ENCODE results near the gene CIROP. TPM values are rescaled to one million over a fixed set of nuclear protein-coding genes. Genes with fewer than 3 reads are reported as not detected.

The CIROP gene
- total RNA-seq, 1 experiment from 2014 or later, result not detected

- DNase-seq (ENCODE audit: low read depth), result no peak
- in situ Hi-C loops (cut with HindIII; ENCODE audit: low pct_unique_long_range_greater_than_20kb, low sequenced_read_pairs), result no loop called here
Measured at GRCh38 chr14:23103581-23103980, 1.2 kb downstream of the CIROP start.

DNA sequence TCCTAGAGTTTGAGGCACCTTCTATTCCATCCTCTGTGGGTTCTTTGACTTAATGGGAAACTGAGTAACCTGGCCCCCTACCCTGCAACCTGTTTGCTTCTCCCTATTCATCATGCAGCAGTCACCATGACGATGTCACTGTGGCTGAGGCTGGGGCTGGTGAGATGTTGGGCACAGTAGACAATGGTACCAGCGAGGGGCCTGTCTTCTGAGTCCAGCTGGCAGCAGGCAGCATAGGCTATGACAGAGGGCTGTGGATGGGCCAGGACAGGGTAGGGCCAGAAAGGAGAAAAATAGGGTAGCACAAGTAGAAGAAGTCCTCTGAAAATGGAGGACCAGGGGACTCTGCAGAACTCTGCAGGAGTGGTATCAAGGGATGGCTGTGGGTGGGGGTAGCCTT lies 2.0 kb downstream of the CIROP start:
- in situ Hi-C loops (cut with HindIII; ENCODE audit: low pct_unique_long_range_greater_than_20kb, low sequenced_read_pairs), result no loop called here
- no peak for DNase-seq (ENCODE audit: low read depth)

DNA sequence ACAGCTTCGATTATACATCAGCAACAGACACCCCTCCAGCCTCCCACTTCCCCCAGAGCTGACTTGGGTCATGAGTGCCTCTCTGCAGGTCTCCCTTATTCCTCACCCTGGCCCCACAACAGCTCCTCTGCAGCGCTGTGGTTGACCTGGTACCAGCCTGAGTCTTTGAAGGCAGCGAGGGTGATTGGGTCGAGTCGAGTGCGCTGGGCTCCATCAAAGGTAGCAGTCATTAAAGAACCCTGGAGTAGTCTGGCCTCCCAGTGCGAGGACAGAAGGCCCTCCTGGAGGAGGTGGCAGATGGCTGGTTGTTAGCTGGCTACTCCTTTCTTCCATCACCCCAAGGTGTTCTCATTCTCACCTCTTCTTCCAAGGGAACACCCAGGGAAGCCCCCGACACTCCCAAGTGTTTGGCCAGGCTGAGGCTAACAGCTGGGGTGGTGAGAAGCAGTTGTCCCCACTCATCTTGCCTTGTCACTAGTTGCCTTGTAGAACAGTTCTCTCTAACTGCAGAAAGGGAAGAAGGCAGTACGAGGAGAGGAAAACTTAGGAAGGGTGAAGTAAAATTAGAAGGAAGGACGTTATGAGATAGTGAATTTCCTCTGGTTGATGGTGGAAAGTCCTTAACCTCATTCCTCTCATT lies 2.7 kb downstream of the CIROP start:
- no peak for DNase-seq (ENCODE audit: low read depth)
- in situ Hi-C loops (cut with HindIII; ENCODE audit: low pct_unique_long_range_greater_than_20kb, low sequenced_read_pairs), result no loop called here

DNA sequence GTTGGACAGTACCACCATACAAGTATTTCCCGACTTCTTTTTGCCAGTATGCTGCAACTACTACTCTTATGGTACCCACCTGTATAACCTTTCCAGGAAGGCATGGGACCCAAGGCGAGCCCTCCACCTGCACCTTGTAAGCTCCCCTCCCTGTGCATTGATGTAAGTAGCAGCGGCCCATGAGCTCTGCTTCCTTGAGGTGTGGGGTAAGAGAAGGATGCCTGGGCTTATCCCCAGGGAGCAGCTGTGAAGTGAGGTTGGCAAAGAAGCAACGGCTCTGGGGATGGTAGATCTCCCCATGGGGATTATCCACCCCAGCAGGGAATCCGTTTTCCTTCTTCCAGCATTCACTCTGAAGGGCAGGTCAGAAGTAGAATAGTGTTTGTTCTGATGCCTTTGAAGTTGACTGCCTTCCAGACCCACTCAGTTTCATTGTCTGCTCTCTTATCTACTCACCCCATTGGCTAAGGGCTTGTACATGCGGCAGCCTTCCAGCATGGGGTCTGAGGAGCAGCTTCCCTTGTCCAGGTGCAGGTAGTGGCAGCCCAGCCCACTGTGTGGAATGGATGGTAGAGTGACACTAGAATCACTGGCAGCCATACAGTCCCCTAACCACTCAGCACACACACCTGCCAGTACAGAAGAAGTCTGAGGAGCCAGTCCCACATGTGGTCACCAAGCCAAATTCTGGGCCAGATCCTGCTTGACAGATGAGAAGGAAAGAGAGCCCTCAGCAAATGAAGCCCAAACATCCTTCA lies 3.4 kb downstream of the CIROP start:
- no peak for DNase-seq (ENCODE audit: low read depth)
- in situ Hi-C loops (cut with HindIII; ENCODE audit: low pct_unique_long_range_greater_than_20kb, low sequenced_read_pairs), result no loop called here

DNA sequence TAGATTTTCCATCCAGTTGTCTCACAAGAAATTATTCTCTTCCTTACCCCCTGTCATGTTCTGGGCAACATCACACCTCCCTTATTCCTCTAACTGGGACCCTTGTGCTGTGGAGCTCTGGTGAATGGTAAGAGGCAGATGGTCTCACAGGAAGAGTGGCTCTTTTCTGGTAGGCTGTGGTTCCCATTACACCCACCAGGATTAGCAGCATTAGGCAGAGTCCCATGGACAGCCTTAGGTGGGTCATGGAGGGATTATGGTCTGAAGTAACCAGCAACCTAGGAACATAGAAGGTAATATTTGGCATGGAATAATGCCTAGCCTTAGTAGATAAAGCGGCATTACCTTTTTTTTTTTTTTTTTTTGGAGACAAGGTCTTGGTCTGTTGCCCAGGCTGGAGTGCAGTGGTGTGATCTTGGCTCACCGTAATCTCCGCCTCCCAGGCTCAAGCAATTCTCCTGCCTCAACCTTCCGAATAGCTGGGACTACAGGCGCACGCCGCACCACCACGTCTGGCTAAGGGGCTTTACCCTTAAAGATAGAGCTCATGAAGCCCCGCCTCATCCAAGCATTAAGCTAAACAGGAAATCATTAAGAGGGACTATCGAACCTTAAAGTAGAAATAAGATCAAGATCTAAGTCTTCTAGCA lies 5.5 kb downstream of the CIROP start:
- in situ Hi-C loops (cut with HindIII; ENCODE audit: low pct_unique_long_range_greater_than_20kb, low sequenced_read_pairs), result no loop called here
- DNase-seq (ENCODE audit: low read depth), result no peak

- in situ Hi-C loops (cut with HindIII; ENCODE audit: low pct_unique_long_range_greater_than_20kb, low sequenced_read_pairs), result no loop called here
- no peak for DNase-seq (ENCODE audit: low read depth)
Measured at GRCh38 chr14:23097786-23098185, 7.0 kb downstream of the CIROP start.

GRCh38 chr14:23095196-23096108 lies 9.3 kb downstream of the CIROP start, which contains the start of gene C14orf119:
C14orf119 (plus strand) TSS chr14:23095505; CDS start chr14:23097659, 2,154 bp downstream.
- in situ Hi-C loops (cut with HindIII; ENCODE audit: low pct_unique_long_range_greater_than_20kb, low sequenced_read_pairs), result no loop called here
- peak; percentile 98 for DNase-seq (ENCODE audit: low read depth)

DNA sequence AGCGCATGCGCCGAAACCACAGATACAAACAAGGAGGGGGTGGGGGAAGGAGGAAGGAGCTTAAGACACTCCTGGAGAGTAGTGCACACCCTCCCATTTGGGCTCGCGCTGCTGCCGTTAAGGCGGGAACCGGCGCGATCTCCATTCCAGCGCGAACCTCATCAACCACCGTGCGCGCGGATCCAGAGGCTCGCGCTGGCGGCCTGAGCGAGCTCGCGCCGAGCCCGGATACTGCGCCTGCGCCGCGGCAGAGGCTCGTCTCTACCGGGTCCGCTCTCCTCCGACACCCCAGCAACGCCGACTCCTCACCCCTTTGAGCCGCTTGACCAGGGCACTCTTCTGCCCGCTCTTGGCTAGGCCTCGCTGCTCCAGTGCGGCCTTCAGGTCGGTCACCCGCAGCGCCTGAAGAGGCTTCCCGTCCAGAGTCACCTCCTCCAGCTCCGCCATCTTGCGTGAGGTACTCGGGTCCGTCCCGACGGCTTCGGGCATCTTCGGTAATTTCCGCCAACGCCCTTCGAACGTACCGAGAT lies 10.1 kb downstream of the CIROP start, which contains the start of gene ACIN1:
TSS of gene ACIN1 (minus strand) at position 471 of the 530 bp plus-strand sequence. CDS start at position 447, 24 bp downstream.
- DNase-seq (ENCODE audit: low read depth), result no peak
- in situ Hi-C loops (cut with HindIII; ENCODE audit: low pct_unique_long_range_greater_than_20kb, low sequenced_read_pairs), result no loop called here

GRCh38 chr14:23093991-23094665 lies 10.7 kb downstream of the CIROP start:
- in situ Hi-C loops (cut with HindIII; ENCODE audit: low pct_unique_long_range_greater_than_20kb, low sequenced_read_pairs), result no loop called here
- no peak for DNase-seq (ENCODE audit: low read depth)

DNA sequence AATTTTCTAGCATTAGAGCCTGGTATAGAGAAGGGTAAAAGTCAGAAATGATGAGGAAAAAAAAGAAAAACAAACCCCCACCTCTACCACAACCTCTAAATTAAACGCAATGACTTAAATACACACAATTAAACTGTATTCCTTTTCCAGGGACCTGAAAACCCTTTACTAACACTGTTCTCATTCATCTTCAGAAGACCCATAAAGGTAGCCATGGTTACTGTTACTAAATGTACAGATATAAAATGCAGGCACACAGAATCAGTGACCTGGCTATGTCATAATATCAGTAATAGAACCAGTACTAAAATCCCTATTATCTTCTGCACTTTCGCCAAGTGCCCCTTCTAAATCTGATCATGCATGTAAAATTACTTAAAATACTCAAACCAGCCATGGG lies 11.3 kb downstream of the CIROP start:
- no peak for DNase-seq (ENCODE audit: low read depth)
- in situ Hi-C loops (cut with HindIII; ENCODE audit: low pct_unique_long_range_greater_than_20kb, low sequenced_read_pairs), result no loop called here

GRCh38 chr14:23093104-23093503 lies 11.7 kb downstream of the CIROP start:
- no peak for DNase-seq (ENCODE audit: low read depth)
- in situ Hi-C loops (cut with HindIII; ENCODE audit: low pct_unique_long_range_greater_than_20kb, low sequenced_read_pairs), result no loop called here

GRCh38 chr14:23091294-23092225 lies 13.2 kb downstream of the CIROP start:
- in situ Hi-C loops (cut with HindIII; ENCODE audit: low pct_unique_long_range_greater_than_20kb, low sequenced_read_pairs), result no loop called here
- DNase-seq (ENCODE audit: low read depth), result no peak

- DNase-seq (ENCODE audit: low read depth), result no peak
- in situ Hi-C loops (cut with HindIII; ENCODE audit: low pct_unique_long_range_greater_than_20kb, low sequenced_read_pairs), result no loop called here
Measured at GRCh38 chr14:23090254-23090636, 14.5 kb downstream of the CIROP start.

DNA sequence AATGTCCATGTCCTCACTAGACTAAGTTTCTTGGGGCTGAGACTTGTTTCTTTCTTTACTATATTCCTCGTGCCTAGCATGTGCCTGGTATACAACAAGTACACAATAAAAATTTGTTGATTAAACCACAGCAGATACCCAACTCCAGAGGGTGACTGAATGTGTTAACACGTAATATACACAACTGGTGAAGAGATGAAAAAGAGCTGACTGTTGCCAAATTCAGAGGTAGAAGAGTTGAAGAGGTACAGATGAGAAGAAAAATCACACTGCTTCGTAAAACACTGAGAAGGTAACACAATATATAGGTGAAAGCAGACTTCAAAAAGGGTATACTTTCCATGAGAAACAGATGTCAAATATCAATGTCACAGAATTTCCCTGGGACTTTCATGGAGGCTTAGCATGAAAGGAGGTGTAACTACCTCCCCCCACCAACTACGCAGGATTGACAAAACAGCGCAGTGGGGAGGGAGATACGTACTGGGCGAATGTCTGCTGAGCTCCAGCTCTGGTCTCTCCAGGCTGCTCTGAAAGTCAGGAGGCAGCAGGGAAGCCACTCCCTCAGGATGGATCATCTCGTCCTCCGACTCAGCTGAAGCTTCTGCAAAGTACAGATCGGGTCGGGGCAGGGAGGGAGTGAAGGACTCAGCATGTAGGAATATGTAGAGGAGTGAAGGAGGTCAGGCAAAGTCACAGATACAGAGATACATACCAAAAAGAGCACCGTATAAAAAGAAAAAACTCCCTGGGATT lies 15.1 kb downstream of the CIROP start:
- in situ Hi-C loops (cut with HindIII; ENCODE audit: low pct_unique_long_range_greater_than_20kb, low sequenced_read_pairs), result no loop called here
- DNase-seq (ENCODE audit: low read depth), result no peak

DNA sequence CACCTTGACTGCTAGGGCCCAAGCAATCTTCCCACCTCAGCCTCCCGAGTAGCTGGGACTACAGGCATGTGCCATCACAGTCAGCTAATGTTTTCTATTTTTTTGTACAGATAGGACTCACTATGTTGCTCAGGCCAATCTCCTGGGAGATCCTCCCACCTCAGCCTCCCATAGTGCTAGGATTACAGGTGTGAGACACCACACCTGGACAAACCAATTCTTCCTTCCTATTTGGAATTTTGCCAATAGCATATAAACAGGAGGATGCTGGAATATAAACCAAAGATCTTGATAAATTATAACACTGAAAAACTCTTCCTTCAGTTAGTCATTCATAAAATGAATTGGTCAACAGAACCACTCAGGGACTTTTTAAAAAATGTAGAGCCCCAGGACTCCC lies 18.2 kb downstream of the CIROP start:
- in situ Hi-C loops (cut with HindIII; ENCODE audit: low pct_unique_long_range_greater_than_20kb, low sequenced_read_pairs), result no loop called here

GRCh38 chr14:23085458-23085857 lies 19.3 kb downstream of the CIROP start:
- in situ Hi-C loops (cut with HindIII; ENCODE audit: low pct_unique_long_range_greater_than_20kb, low sequenced_read_pairs), result no loop called here
- no peak for DNase-seq (ENCODE audit: low read depth)

More for the DNA sequence above, 18.2 kb downstream of the CIROP start:
- DNase-seq (ENCODE audit: low read depth), result no peak

Measured in Caki2 (cell line).